Cardiac muscle cell (in vitro differentiated cells and primary cell): Measurements from ENCODE around the gene PIAS1. TPM values are rescaled to one million over a fixed set of nuclear protein-coding genes. Genes with fewer than 3 reads are reported as not detected.

ENCODE experiments used
- DNase-seq, 2 donors: peaks; one replicate each; pipeline versions ENCODE4 v3.0.0 to v3.0.0-alpha.2; 2010 to 2017; ENCODE audit warnings: low read depth in 1 of 2, low spot score in 1 of 2
- H3K27ac ChIP-seq: fragments of 200-600 bp; sonication (generic); 2 replicates; pipeline ENCODE4 v1.5.1; 2016
- H3K27me3 ChIP-seq: fragments of 200-600 bp; sonication (generic); 2 replicates; pipeline ENCODE4 v1.6.0; 2016; ENCODE audit warnings: control low read depth
- H3K36me3 ChIP-seq: fragments of 200-600 bp; sonication (generic); 2 replicates; pipeline ENCODE4 v1.5.1; 2016; ENCODE audit warnings: control low read depth
- H3K4me1 ChIP-seq: fragments of 200-600 bp; sonication (generic); 2 replicates; pipeline ENCODE4 v1.8.1; 2017; ENCODE audit warnings: low read depth, mild to moderate bottlenecking, mixed run types
- H3K4me3 ChIP-seq: fragments of 200-600 bp; sonication (generic); 2 replicates; pipeline ENCODE4 v1.5.1; 2016; ENCODE audit warnings: mild to moderate bottlenecking
- H3K9me3 ChIP-seq: fragments of 200-600 bp; sonication (generic); 2 replicates; pipeline ENCODE4 v1.5.1; 2017; ENCODE audit warnings: low read depth, mild to moderate bottlenecking, control low read depth
- CTCF ChIP-seq: IDR thresholded peaks from 2 replicates; pipeline ENCODE4 v1.5.1; 2012; ENCODE audit warnings: low read depth, mild to moderate bottlenecking, low read length
- polyA plus RNA-seq: library from polyadenylated mRNA; unstranded; fragments of >200 nt; fragmentation: Nextera tagmentation; extraction: Ambion mirVana; gene quantifications from 2 replicates; pipeline ENCODE4 v1.2.1, GENCODE V29; 2016
- total RNA-seq: library from RNA; depleted of rRNA; stranded (reverse); fragments of >200 nt; gene quantifications from 2 replicates; pipeline ENCODE4 v1.2.3, GENCODE V29; 2016

The PIAS1 gene
- total and polyA plus RNA-seq, 2 experiments from 2014 or later = 29.0 to 44.3 TPM

DNA sequence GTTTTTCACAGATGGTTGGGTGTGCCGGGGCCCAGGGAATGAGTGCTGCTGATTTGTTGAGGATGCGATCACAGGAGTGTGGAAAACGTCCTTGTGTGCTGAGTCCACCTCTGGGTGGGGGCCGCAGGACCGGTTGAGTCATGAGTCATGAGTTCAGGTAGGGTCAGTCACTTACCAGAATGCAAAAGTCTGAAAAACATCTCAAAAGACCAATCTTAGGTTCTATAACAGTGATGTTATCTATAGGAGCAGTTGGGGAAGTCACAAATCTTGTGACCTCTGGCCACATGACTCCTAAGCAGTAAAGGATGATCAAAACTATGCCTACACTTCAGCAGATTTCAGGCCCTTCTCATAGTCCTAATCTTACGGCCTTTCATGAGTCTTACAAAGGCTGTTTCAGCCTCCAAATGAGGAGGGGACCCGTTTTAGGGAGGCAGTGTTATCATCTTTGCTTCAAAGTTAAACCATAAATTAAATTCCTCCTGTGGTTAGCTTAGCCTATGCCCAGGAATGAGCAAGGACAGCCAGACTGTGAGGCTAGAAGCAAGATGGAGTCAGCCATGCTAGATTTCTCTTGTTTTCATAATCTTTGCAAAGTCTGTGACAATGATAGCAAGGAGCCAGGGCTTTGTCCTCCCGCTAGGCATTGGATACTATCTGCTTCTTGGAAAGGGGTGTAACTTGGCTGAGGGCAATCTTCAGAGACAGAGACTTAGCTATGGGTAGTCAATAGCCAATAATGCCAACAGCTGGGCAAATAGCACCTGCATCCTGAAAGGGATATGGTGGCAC is 30.6 kb upstream of the PIAS1 start:
- H3K9me3 ChIP-seq = no peaks in the 10 kb centered on the region
- TF ChIP-seq CTCF = no peak
- peaks cover 24% of the 10 kb centered on the region for H3K4me1 ChIP-seq
- H3K36me3 ChIP-seq = no peaks in the 10 kb centered on the region
- H3K4me3 ChIP-seq = no peak overlapping the region
- no peaks in the 10 kb centered on the region for H3K27me3 ChIP-seq
- DNase-seq = no peak
- H3K27ac ChIP-seq = no peak overlapping the region

DNA sequence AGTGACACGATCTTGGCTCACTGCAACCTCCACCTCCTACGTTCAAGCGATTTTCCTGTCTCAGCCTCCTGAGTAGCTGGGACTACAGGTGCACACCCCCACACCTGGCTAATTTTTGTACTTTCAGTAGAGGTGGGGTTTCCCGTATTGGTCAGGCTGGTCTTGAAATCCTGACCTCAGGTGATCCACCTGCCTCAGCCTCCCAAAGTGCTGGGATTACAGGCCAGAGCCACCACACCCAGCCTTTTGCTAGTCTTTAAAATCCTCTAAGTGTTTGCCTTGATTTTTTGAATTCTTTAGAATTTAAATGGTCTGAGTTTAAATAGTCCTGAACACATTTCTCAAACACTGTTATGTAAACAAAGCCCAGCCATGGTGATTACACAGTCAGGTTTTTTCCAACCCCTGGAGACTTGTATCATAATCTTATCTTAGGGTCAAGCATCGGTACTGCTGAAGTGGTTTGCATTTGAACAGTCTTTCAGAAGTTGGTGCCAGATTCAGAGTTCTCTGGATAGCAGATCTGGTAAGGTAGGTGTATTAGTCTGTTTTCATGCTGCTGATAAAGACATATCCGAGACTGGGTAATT is 28.2 kb upstream of the PIAS1 start:
- peak overlapping the region; percentile 4 for H3K27ac ChIP-seq
- H3K36me3 ChIP-seq = no peaks in the 10 kb centered on the region
- DNase-seq = peak; percentile 19 to 31
- H3K4me3 ChIP-seq = no peak overlapping the region
- no peaks in the 10 kb centered on the region for H3K9me3 ChIP-seq
- TF ChIP-seq CTCF = no peak
- H3K27me3 ChIP-seq = no peaks in the 10 kb centered on the region
- peaks cover 16% of the 10 kb centered on the region for H3K4me1 ChIP-seq

GRCh38 chr15:68027388-68027787 is 26.7 kb upstream of the PIAS1 start:
- Histone ChIP-seq H3K4me3 (no peak overlapping the region), H3K27me3 (no peaks in the 10 kb centered on the region), H3K27ac (no peak overlapping the region)

DNA sequence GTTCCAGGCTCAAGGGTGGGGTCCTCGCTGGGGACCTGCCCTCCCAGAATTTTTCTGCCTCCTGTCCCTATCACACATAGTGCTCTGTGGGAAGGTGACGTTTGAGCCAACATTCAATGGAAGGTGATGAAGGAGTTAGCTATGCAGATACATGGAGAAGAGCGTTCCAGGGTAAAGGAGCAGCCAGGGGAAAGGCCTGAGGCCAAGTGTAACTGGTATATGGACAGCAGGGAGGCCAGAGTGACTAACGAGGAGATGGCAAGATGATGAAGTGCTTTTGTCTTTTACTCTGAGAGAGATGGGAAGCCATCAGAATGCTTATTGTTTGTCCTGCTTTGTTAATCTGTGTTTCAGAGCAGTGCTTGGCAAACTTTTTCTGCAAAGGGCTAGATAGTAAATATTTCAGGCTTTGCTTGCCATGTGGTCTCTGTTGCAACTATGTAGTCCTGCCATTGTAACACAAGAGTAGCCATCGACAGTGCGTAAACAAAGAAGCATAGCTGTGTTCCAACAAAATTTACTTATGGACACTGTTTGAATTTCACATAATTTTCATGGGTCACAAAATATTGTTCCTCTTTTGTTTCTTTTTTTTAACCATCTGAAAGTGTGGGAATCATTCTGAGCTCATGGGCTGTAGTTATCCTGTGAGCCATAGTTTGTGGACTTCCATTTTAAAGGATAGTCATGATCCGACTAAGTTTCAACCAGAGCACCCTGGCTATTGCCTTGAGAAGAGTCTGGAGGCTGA is 25.8 kb upstream of the PIAS1 start:
- Histone ChIP-seq H3K36me3 (no peaks in the 10 kb centered on the region), H3K4me1 (peaks cover 16% of the 10 kb centered on the region), H3K4me3 (no peak overlapping the region), H3K27ac (no peak overlapping the region), H3K9me3 (no peaks in the 10 kb centered on the region), H3K27me3 (no peaks in the 10 kb centered on the region)
- no peak for DNase-seq
- no peak for TF ChIP-seq CTCF

More at GRCh38 chr15:68027388-68027787, 26.7 kb upstream of the PIAS1 start:
- Histone ChIP-seq H3K36me3 (no peaks in the 10 kb centered on the region), H3K4me1 (peaks cover 16% of the 10 kb centered on the region), H3K9me3 (no peaks in the 10 kb centered on the region)
- no peak for TF ChIP-seq CTCF
- DNase-seq = no peak

DNA sequence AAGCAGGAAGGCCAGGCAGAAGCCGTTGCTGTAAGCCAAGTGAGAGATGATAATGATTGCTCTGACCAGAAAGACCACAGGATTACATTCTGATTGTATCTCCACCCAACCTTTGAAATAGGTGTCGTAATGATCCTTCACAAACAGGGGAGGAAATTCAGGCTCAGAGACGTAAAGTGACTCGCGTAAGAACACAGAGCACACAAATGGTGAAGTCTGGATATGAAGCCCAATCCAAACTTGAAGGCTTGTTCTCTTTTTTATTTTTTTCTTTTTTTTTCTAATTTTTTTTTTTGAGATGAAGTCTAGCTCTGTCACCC is 25.3 kb upstream of the PIAS1 start:
- no peak for DNase-seq
- Histone ChIP-seq H3K36me3 (no peaks in the 10 kb centered on the region), H3K4me1 (peaks cover 16% of the 10 kb centered on the region)

More for the DNA sequence above, 25.3 kb upstream of the PIAS1 start:
- Histone ChIP-seq H3K4me3 (no peak overlapping the region), H3K9me3 (no peaks in the 10 kb centered on the region), H3K27ac (no peak overlapping the region), H3K27me3 (no peaks in the 10 kb centered on the region)
- TF ChIP-seq CTCF = no peak
